ENCODE data around the gene RPL12. TPM values are rescaled to one million over a fixed set of nuclear protein-coding genes. Genes with fewer than 3 reads are reported as not detected.
A peak's percentile ranks its signal among the peaks of the same experiment; 100 is the strongest.

The RPL12 gene
- polyA plus RNA-seq, 1 donor (not counting 4 experiments of a cell fraction or from before 2014, with no cell fraction given), result 2,671 TPM

DNA sequence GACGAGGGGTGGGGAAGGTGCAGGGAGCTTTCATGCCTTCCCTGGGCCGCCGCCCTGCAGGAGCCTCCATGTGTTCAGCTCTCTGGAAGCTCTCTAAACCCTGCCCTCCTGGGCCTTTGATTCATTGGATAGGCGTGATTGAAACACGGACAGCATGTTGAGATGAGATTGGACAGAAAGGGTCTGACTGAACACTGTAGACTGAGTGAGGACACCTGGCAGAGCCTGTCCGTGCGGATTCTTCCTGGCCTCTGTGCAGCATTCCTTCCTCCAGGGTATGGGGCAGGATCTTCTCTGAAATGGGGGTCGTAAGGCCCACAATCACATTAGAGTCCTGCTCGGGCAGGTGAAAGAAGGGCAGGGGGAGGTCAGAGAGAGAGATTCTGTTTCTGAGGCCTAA is 12.8 kb downstream of the RPL12 start:
- FAIRE-seq (no peak), DNase-seq (ENCODE audit: low read depth, low spot score) (no peak)
- no peak overlapping the region for H3K9ac ChIP-seq (ENCODE audit: control insufficient read depth, extremely low read depth, insufficient read depth, low read length)
- no peak for TF ChIP-seq EZH2 (IDR thresholded peaks at IDR 0.05; ENCODE audit: low read length)
- no peak for TF ChIP-seq CTCF (optimal IDR thresholded peaks at IDR 0.05 in 1 of 3, IDR thresholded peaks at IDR 0.05 in 1 of 3, conservative IDR thresholded peaks at IDR 0.05 in 1 of 3; ENCODE audit: extremely low read depth in 1 of 3, insufficient read depth in 2 of 3, low read length in 3 of 3)
- no peaks in the 10 kb centered on the region for H4K20me1 ChIP-seq (ENCODE audit: control insufficient read depth, extremely low read depth, insufficient read depth, low read length)
- no peaks in the 10 kb centered on the region for H3K4me1 ChIP-seq (ENCODE audit: control insufficient read depth, extremely low read depth, insufficient read depth, low read length)
- H3K9me1 ChIP-seq (ENCODE audit: control insufficient read depth, extremely low read depth, insufficient read depth, low read length), result peaks cover 2% of the 10 kb centered on the region
- H3K27me3 ChIP-seq (ENCODE audit: control insufficient read depth, extremely low read depth, insufficient read depth, low read length), result no peaks in the 10 kb centered on the region
- peaks cover 43 to 57% of the 10 kb centered on the region in 2 experiments for H3K36me3 ChIP-seq (ENCODE audit: control insufficient read depth in 2 of 2, extremely low read depth in 1 of 2, insufficient read depth in 2 of 2, low read length in 2 of 2)
- no peak overlapping the region for H3K4me2 ChIP-seq (ENCODE audit: control insufficient read depth, extremely low read depth, insufficient read depth, low read depth, low read length)
- dilution Hi-C loops (cut with MboI; ENCODE audit: extremely low pct_ligation_motif_present, low sequenced_read_pairs), result no loop called here
- H3K79me2 ChIP-seq (ENCODE audit: control insufficient read depth, insufficient read depth, low read length), result no peaks in the 10 kb centered on the region
- H3K9me3 ChIP-seq (ENCODE audit: control insufficient read depth, low read depth, low read length), result peaks cover 2% of the 10 kb centered on the region
- no peak overlapping the region for H3K27ac ChIP-seq (ENCODE audit: control insufficient read depth, insufficient read depth, low read length)
- H3K4me3 ChIP-seq (ENCODE audit: control insufficient read depth in 2 of 3, extremely low read depth in 1 of 3, insufficient read depth in 2 of 3, low read depth in 1 of 3, low read length in 3 of 3), result no peak overlapping the region
- H2AFZ ChIP-seq (ENCODE audit: control insufficient read depth, low read length), result no peak overlapping the region

GRCh38 chr9:127437497-127438264 is 13.5 kb downstream of the RPL12 start:
- no peak overlapping the region for H3K27ac ChIP-seq (ENCODE audit: control insufficient read depth, insufficient read depth, low read length)
- no peak overlapping the region for H2AFZ ChIP-seq (ENCODE audit: control insufficient read depth, low read length)
- peaks cover 3% of the 10 kb centered on the region for H4K20me1 ChIP-seq (ENCODE audit: control insufficient read depth, extremely low read depth, insufficient read depth, low read length)
- DNase-seq (ENCODE audit: low read depth, low spot score) (no peak), FAIRE-seq (no peak)
- TF ChIP-seq EZH2 (IDR thresholded peaks at IDR 0.05; ENCODE audit: low read length) (no peak), CTCF (optimal IDR thresholded peaks at IDR 0.05 in 1 of 3, IDR thresholded peaks at IDR 0.05 in 1 of 3, conservative IDR thresholded peaks at IDR 0.05 in 1 of 3; ENCODE audit: extremely low read depth in 1 of 3, insufficient read depth in 2 of 3, low read length in 3 of 3) (peak in 1 of 3 experiments; percentile 23)
- H3K27me3 ChIP-seq (ENCODE audit: control insufficient read depth, extremely low read depth, insufficient read depth, low read length), result no peaks in the 10 kb centered on the region
- no peaks in the 10 kb centered on the region for H3K9me3 ChIP-seq (ENCODE audit: control insufficient read depth, low read depth, low read length)
- no peak overlapping the region for H3K4me3 ChIP-seq (ENCODE audit: control insufficient read depth in 2 of 3, extremely low read depth in 1 of 3, insufficient read depth in 2 of 3, low read depth in 1 of 3, low read length in 3 of 3)
- peaks cover 2% of the 10 kb centered on the region for H3K9me1 ChIP-seq (ENCODE audit: control insufficient read depth, extremely low read depth, insufficient read depth, low read length)
- no peaks in the 10 kb centered on the region for H3K4me1 ChIP-seq (ENCODE audit: control insufficient read depth, extremely low read depth, insufficient read depth, low read length)
- dilution Hi-C loops (cut with MboI; ENCODE audit: extremely low pct_ligation_motif_present, low sequenced_read_pairs), result no loop called here
- no peak overlapping the region for H3K4me2 ChIP-seq (ENCODE audit: control insufficient read depth, extremely low read depth, insufficient read depth, low read depth, low read length)
- H3K79me2 ChIP-seq (ENCODE audit: control insufficient read depth, insufficient read depth, low read length), result peaks cover 3% of the 10 kb centered on the region
- no peak overlapping the region for H3K9ac ChIP-seq (ENCODE audit: control insufficient read depth, extremely low read depth, insufficient read depth, low read length)
- peaks cover 47 to 58% of the 10 kb centered on the region in 2 experiments for H3K36me3 ChIP-seq (ENCODE audit: control insufficient read depth in 2 of 2, extremely low read depth in 1 of 2, insufficient read depth in 2 of 2, low read length in 2 of 2)
